IMR-90 (cell line): ENCODE data around the gene ZBTB7B. TPM values are rescaled to one million over a fixed set of nuclear protein-coding genes. Genes with fewer than 3 reads are reported as not detected.

Experiments
- ATAC-seq: fragments of 200-7000 bp; cut with Tn5 transposase; 2 replicates; pipeline ENCODE4 v1.9.1; 2020; ENCODE audit warnings: low read depth, mild to moderate bottlenecking, moderate library complexity
- BruUV-seq: library from RNA; stranded (reverse); fragments of 400-500 nt; replicated peaks from 2 replicates; lab custom pipeline; 2021; lab: Mats Ljungman, UMichigan
- CTCF ChIA-PET: fragments of 300-600 bp; formaldehyde crosslinking; extraction: SDS; loops from one replicate; lab custom pipeline; 2021; ENCODE audit warnings: antibody characterized with exemption; lab: Yijun Ruan, JAX
- POLR2A ChIA-PET: fragments of 300-600 bp; sonication (Branson Sonifier 250); formaldehyde crosslinking; loops from one replicate; lab custom pipeline; 2022; ENCODE audit warnings: antibody characterized with exemption; ENCODE audit not compliant: unreplicated experiment; lab: Charles Lee
- DNase-seq: peaks from one replicate; pipeline ENCODE4 v3.0.0; 2013
- H2AFZ ChIP-seq: replicated peaks from 2 replicates; pipeline ENCODE3; 2013; ENCODE audit warnings: low read length, mild to moderate bottlenecking; ENCODE audit not compliant: poor library complexity
- H2AK5ac ChIP-seq: 2 replicates; pipeline ENCODE4 v1.6.1; 2013; ENCODE audit warnings: low read depth, low read length, inconsistent platforms
- H2AK9ac ChIP-seq: replicated peaks from 2 replicates; pipeline ENCODE3; 2013; ENCODE audit warnings: mild to moderate bottlenecking, low read depth, low read length, moderate library complexity; ENCODE audit not compliant: poor library complexity
- H2BK120ac ChIP-seq: 2 replicates; pipeline ENCODE4 v1.6.1; 2013; ENCODE audit warnings: low read depth, low read length, inconsistent platforms
- H2BK15ac ChIP-seq: 3 replicates; pipeline ENCODE4 v1.6.1; 2013; ENCODE audit warnings: low read depth, low read length, inconsistent platforms
- H2BK20ac ChIP-seq: 2 replicates; pipeline ENCODE4 v1.6.1; 2013; ENCODE audit warnings: low read depth, mild to moderate bottlenecking, inconsistent platforms, low read length, moderate library complexity
- H2BK5ac ChIP-seq: 2 replicates; pipeline ENCODE4 v1.6.1; 2013; ENCODE audit warnings: mild to moderate bottlenecking, low read depth, low read length, inconsistent platforms; ENCODE audit not compliant: poor library complexity, severe bottlenecking
- H3K14ac ChIP-seq: replicated peaks from 2 replicates; pipeline ENCODE4 v1.6.1; 2013; ENCODE audit warnings: low read depth, low read length, inconsistent platforms
- H3K18ac ChIP-seq: 2 replicates; pipeline ENCODE4 v1.6.1; 2013; ENCODE audit warnings: low read depth, low read length, control low read depth
- H3K23ac ChIP-seq: 2 replicates; pipeline ENCODE4 v1.6.1; 2013; ENCODE audit warnings: low read depth, low read length, inconsistent platforms
- H3K27ac ChIP-seq: 2 replicates; pipeline ENCODE4 v1.5.1; 2013; ENCODE audit warnings: mild to moderate bottlenecking, control low read depth, low read length; ENCODE audit not compliant: insufficient read depth
- H3K27me3 ChIP-seq: 2 replicates; pipeline ENCODE4 v1.6.1; 2013; ENCODE audit warnings: low read length; ENCODE audit not compliant: control insufficient read depth, insufficient read depth
- H3K36me3 ChIP-seq: 2 replicates; pipeline ENCODE4 v1.6.1; 2013; ENCODE audit warnings: low read length, mixed read lengths; ENCODE audit not compliant: control insufficient read depth, insufficient read depth
- H3K4ac ChIP-seq: 2 replicates; pipeline ENCODE4 v1.6.1; 2013; ENCODE audit warnings: low read depth, low read length, inconsistent platforms
- H3K4me1 ChIP-seq: 2 replicates; pipeline ENCODE4 v1.6.1; 2013; ENCODE audit warnings: low read length, mixed read lengths; ENCODE audit not compliant: control insufficient read depth, insufficient read depth
- H3K4me2 ChIP-seq: 2 replicates; pipeline ENCODE4 v1.6.1; 2013; ENCODE audit warnings: low read depth, mild to moderate bottlenecking, control low read depth, low read length, moderate library complexity
- H3K4me3 ChIP-seq: 2 replicates; pipeline ENCODE4 v1.5.1; 2013; ENCODE audit warnings: low read depth, mild to moderate bottlenecking, control low read depth, low read length, moderate library complexity; ENCODE audit not compliant: insufficient read depth
- H3K56ac ChIP-seq: 2 replicates; pipeline ENCODE4 v1.6.1; 2013; ENCODE audit warnings: low read length, inconsistent platforms; ENCODE audit not compliant: insufficient read depth; ENCODE audit errors: extremely low read depth
- H3K79me1 ChIP-seq, 2 experiments: 2 replicates each; pipeline ENCODE4 v1.6.1; 2013; ENCODE audit warnings: low read length in 2 of 2, inconsistent platforms in 1 of 2, low read depth in 1 of 2
- H3K9ac ChIP-seq: 2 replicates; pipeline ENCODE4 v1.6.1; 2013; ENCODE audit warnings: low read depth, low read length, control low read depth
- H3K9me1 ChIP-seq: 2 replicates; pipeline ENCODE4 v1.6.1; 2013; ENCODE audit warnings: low read length, inconsistent platforms; ENCODE audit not compliant: insufficient read depth
- H3K9me3 ChIP-seq: 2 replicates; pipeline ENCODE4 v1.6.1; 2013; ENCODE audit warnings: low read length; ENCODE audit not compliant: control insufficient read depth, insufficient read depth
- H4K20me1 ChIP-seq: 2 replicates; pipeline ENCODE4 v1.6.1; 2013; ENCODE audit warnings: low read length, inconsistent platforms; ENCODE audit not compliant: insufficient read depth
- H4K5ac ChIP-seq: 2 replicates; pipeline ENCODE4 v1.6.1; 2013; ENCODE audit warnings: mild to moderate bottlenecking, low read depth, low read length, control low read depth
- H4K8ac ChIP-seq, 2 experiments: 2 replicates each; pipeline ENCODE4 v1.6.1; 2013; ENCODE audit warnings: low read depth in 2 of 2, low read length in 2 of 2, control low read depth in 1 of 2, inconsistent platforms in 1 of 2
- H4K91ac ChIP-seq: 2 replicates; pipeline ENCODE4 v1.6.1; 2013; ENCODE audit warnings: low read depth, low read length, inconsistent platforms; ENCODE audit not compliant: insufficient read depth
- BHLHE40 ChIP-seq: fragments of 150-350 bp; IDR thresholded peaks from 2 replicates; pipeline ENCODE4 v1.6.1; 2016; ENCODE audit warnings: mild to moderate bottlenecking, low read depth, low read length
- CEBPB ChIP-seq: IDR thresholded peaks from 2 replicates; pipeline ENCODE4 v1.6.1; 2012; ENCODE audit warnings: low read depth, low read length, improper control_type of control experiment
- FOS ChIP-seq: fragments of 150-350 bp; IDR thresholded peaks from 2 replicates; pipeline ENCODE4 v1.6.1; 2016; ENCODE audit warnings: low read depth, low read length
- NFE2L2 ChIP-seq: fragments of 150-350 bp; IDR thresholded peaks from 2 replicates; pipeline ENCODE4 v1.6.1; 2016; ENCODE audit warnings: low read depth, mild to moderate bottlenecking, low read length
- RCOR1 ChIP-seq: IDR thresholded peaks from 2 replicates; pipeline ENCODE4 v1.6.1; 2012; ENCODE audit warnings: mild to moderate bottlenecking, low read length, improper control_type of control experiment; ENCODE audit not compliant: insufficient replicate concordance
- USF2 ChIP-seq: fragments of 150-350 bp; IDR thresholded peaks from 2 replicates; pipeline ENCODE4 v1.6.1; 2017; ENCODE audit warnings: mild to moderate bottlenecking, antibody characterized with exemption, low read length, low read depth
- WGBS, 2 experiments: methylation state at CpG; one replicate each; pipeline versions ENCODE4 v1.1.5 to v1.1.7; 2013; ENCODE audit warnings: missing lambda C conversion rate in 2 of 2; ENCODE audit not compliant: insufficient read length in 1 of 2; ENCODE audit errors: extremely low coverage in 2 of 2; 5-methylcytosine and 5-hydroxymethylcytosine counted together
- dilution Hi-C: fragments of 300-500 bp; cut with HindIII; formaldehyde crosslinking; loops from one replicate; pipeline ENCODE4 v1.14.3; 2018; ENCODE audit warnings: low sequenced_read_pairs; ENCODE audit not compliant: unreplicated experiment
- in situ Hi-C: fragments of 300-500 bp; cut with MboI; formaldehyde crosslinking; loops from 3 replicates; pipeline ENCODE4 v1.14.3; 2019; ENCODE audit warnings: low sequenced_read_pairs, inconsistent platforms, mixed read lengths
- intact Hi-C: fragments of 100-400 bp; cut with micrococcal nuclease; formaldehyde crosslinking; loops from 2 replicates; pipeline ENCODE4 v1.10.0; 2022
- polyA plus RNA-seq, 3 experiments: library from polyadenylated mRNA; depleted of rRNA; stranded (reverse); fragments of >200 nt; gene quantifications; 2 replicates each; pipeline ENCODE4 v1.2.3, GENCODE V29; 2012; ENCODE audit warnings: low replicate concordance in 1 of 3
- total RNA-seq: library from RNA; depleted of rRNA; stranded (reverse); fragments of >200 nt; gene quantifications from 2 replicates; pipeline ENCODE4 v1.2.3, GENCODE V29; 2012

Gene ZBTB7B
- total and polyA plus RNA-seq, 2 of the 4 experiments (the other 2 are of a cell fraction) = 7.7 to 17.4 TPM

- Histone ChIP-seq H4K91ac (no peak overlapping the region), H3K9me3 (no peaks in the 10 kb centered on the region), H3K56ac (no peak overlapping the region), H4K5ac (no peak overlapping the region), H3K14ac (no peak overlapping the region), H3K9me1 (no peaks in the 10 kb centered on the region; the same call in 1 of the 2 replicates), H3K18ac (no peak overlapping the region), H3K36me3 (peaks cover 24% of the 10 kb centered on the region), H3K27ac (no peak overlapping the region), H2AK9ac (no peak overlapping the region), H3K27me3 (no peaks in the 10 kb centered on the region), H3K4me2 (no peak overlapping the region), H3K23ac (no peak overlapping the region), H2BK15ac (no peak overlapping the region), H3K4me3 (no peak overlapping the region), H4K20me1 (peaks cover 19% of the 10 kb centered on the region), H2AFZ (no peak overlapping the region), H3K4me1 (peaks cover 5% of the 10 kb centered on the region; the same call in 1 of the 2 replicates), H4K8ac (no peak overlapping the region), H2AK5ac (peak overlapping the region; percentile 46; the same call in 1 of the 2 replicates), H2BK120ac (no peak overlapping the region), H2BK20ac (no peak overlapping the region), H3K79me1 (peaks cover 0 to 29% of the 10 kb centered on the region in 2 experiments; a peak in 2 of 4 replicates), H2BK5ac (no peak overlapping the region), H3K9ac (no peak overlapping the region), H3K4ac (no peak overlapping the region)
- POLR2A ChIA-PET = no interaction called here
- intact Hi-C loops = no loop called here
- CTCF ChIA-PET = no interaction called here
- dilution Hi-C loops = no loop called here
- TF ChIP-seq BHLHE40 = no peak
- TF ChIP-seq FOS = no peak
- TF ChIP-seq USF2 = peak; percentile 48; the same call in 1 of the 2 replicates
- no peak for TF ChIP-seq RCOR1
- 0 out of 2 replicates have a peak, but pooled peaks have one; percentile 4 for TF ChIP-seq CEBPB
- no peak for TF ChIP-seq NFE2L2
- ATAC-seq = peak; percentile 67
- no peak for DNase-seq
- no TSS peak for BruUV-seq
- WGBS, 2 experiments = no CpG with 5 or more reads among the region's 9 CpGs
- in situ Hi-C loops = no loop called here
Measured at GRCh38 chr1:155012026-155012546, 9.5 kb downstream of the ZBTB7B start.
